ENCODE results near the gene PSKH1.

- no peak for TF ChIP-seq CTCF (IDR thresholded peaks at IDR 0.05)
- TF ChIP-seq POLR2A (IDR thresholded peaks at IDR 0.05): no peak
These were observed 29.7 kb downstream of the PSKH1 start for GRCh38 chr16:67922740-67923139.

Measured in Peyer's patch (tissue), 4 donors.